Endodermal cell (in vitro differentiated cells): ENCODE results near the gene VPS13D. TPM values are rescaled to one million over a fixed set of nuclear protein-coding genes. Genes with fewer than 3 reads are reported as not detected.
"Not testable (repeated sequence)": the region's sequence is repeated elsewhere in the genome, so short reads cannot be mapped to it uniquely, and the experiment has no call there.

ENCODE experiments used
- DNase-seq: peaks from one replicate; pipeline ENCODE4 v3.0.0-alpha.2; 2017
- H3K27ac ChIP-seq: 2 replicates; pipeline ENCODE4 v1.5.1; 2013; ENCODE audit warnings: mild to moderate bottlenecking, low read depth, low read length, moderate library complexity
- H3K27me3 ChIP-seq: 2 replicates; pipeline ENCODE4 v1.6.1; 2013; ENCODE audit warnings: mild to moderate bottlenecking, low read length, moderate library complexity; ENCODE audit not compliant: insufficient read depth, control insufficient read depth, poor library complexity, severe bottlenecking
- H3K36me3 ChIP-seq: 2 replicates; pipeline ENCODE4 v1.7.0; 2013; ENCODE audit warnings: mild to moderate bottlenecking, low read length, moderate library complexity; ENCODE audit not compliant: control insufficient read depth, insufficient read depth
- H3K4me1 ChIP-seq: one replicate; pipeline ENCODE4 v1.7.0; 2013; ENCODE audit warnings: low read length; ENCODE audit not compliant: control insufficient read depth, insufficient read depth
- H3K4me3 ChIP-seq: 2 replicates; pipeline ENCODE4 v1.5.1; 2013; ENCODE audit warnings: mild to moderate bottlenecking, low read length, moderate library complexity
- H3K9ac ChIP-seq: 2 replicates; pipeline ENCODE4 v1.6.1; 2013; ENCODE audit warnings: mild to moderate bottlenecking, low read length, moderate library complexity; ENCODE audit not compliant: poor library complexity, severe bottlenecking; ENCODE audit errors: extremely low read depth
- H3K9me3 ChIP-seq: 2 replicates; pipeline ENCODE4 v1.6.1; 2013; ENCODE audit warnings: mild to moderate bottlenecking, low read length, moderate library complexity; ENCODE audit not compliant: control insufficient read depth
- H3K27ac Mint-ChIP-seq: 2 replicates; pipeline ENCODE4 v1.8.0; 2020; ENCODE audit warnings: mixed read lengths
- H3K27me3 Mint-ChIP-seq: 2 replicates; pipeline ENCODE4 v1.8.0; 2021; ENCODE audit warnings: mild to moderate bottlenecking, mixed read lengths; ENCODE audit not compliant: insufficient read depth
- H3K36me3 Mint-ChIP-seq: 2 replicates; pipeline ENCODE4 v1.8.0; 2020; ENCODE audit warnings: low read depth, mixed read lengths
- H3K4me1 Mint-ChIP-seq: 2 replicates; pipeline ENCODE4 v1.8.0; 2020; ENCODE audit warnings: mixed read lengths
- H3K4me3 Mint-ChIP-seq: 2 replicates; pipeline ENCODE4 v1.8.0; 2020; ENCODE audit warnings: mild to moderate bottlenecking, moderate library complexity, mixed read lengths
- H3K9me3 Mint-ChIP-seq: 2 replicates; pipeline ENCODE4 v1.8.0; 2020; ENCODE audit warnings: mild to moderate bottlenecking, mixed read lengths
- WGBS, 2 experiments: methylation state at CpG; one replicate each; pipeline versions ENCODE4 v1.1.5 to v1.1.7; 2013; ENCODE audit warnings: missing lambda C conversion rate in 2 of 2, mixed read lengths in 1 of 2; ENCODE audit not compliant: insufficient coverage in 1 of 2, insufficient read length in 1 of 2; 5-methylcytosine and 5-hydroxymethylcytosine counted together
- total RNA-seq, 2 donors: library from RNA; stranded (reverse); fragmentation: NEBNext Ultra II Directional in 1 of 2; extraction: Animal tissue kit (Norgen Biotek cat#: 25700) in 1 of 2; gene quantifications; 2 replicates in 1 of 2; 3 replicates in 1 of 2; pipeline ENCODE4 v1.2.1, GENCODE V29; 2021
- TF ChIP-seq, protein P1 (sequence below): fragments of 200-600 bp; sonication (generic); conservative IDR thresholded peaks from 2 replicates; pipeline ENCODE4 v1.5.0; 2021; ENCODE audit warnings: antibody characterized with exemption, mild to moderate bottlenecking

VPS13D gene
- total RNA-seq, 2 donors from 2014 or later, result 32.5 to 36.7 TPM

DNA sequence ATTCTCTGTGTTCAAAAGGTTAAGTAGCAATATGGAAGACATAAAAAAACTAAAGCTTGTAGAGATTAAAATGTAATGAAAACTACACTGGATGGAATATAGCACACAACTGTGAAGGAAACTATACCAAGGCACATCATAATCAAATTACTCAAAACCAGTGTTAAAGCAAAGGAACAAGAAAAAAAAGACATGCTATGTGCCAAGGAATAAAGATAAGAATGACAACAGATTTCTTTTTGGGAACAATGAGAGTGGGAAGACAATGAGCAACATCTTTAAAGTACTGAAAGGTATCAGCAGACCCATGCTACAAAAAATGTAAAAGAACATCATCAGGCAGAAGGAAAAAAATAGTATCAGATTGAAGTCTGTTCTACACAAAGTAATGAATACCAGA, 157.8 kb downstream of the VPS13D start:
- peaks cover 16% of the 10 kb centered on the region for H3K9me3 Mint-ChIP-seq

DNA sequence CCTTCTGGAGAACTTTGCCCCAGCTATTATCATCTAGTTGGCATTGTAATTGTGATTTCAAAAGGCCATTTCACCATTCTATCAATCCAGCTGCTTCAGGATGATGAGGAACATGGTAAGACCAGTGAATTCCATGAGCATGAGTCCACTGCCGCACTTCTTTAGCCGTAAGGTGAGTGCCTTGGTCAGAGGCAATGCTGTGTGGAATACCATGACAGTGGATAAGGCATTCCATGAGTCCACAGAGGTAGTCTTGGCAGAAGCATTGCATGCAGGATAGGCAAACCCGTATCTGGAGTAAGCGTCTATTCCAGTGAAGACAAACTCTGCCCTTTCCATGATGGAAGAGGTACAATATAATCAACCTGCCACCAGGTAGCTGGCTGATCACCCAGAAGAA, 160.5 kb downstream of the VPS13D start:
- Histone ChIP-seq H3K36me3 (peaks cover 42% of the 10 kb centered on the region), H3K9me3 (peaks cover 21% of the 10 kb centered on the region)
- not testable (repeated sequence) for H3K27me3 Mint-ChIP-seq, H3K4me3 ChIP-seq, H3K27ac Mint-ChIP-seq, H3K4me3 Mint-ChIP-seq, H3K27ac ChIP-seq, H3K9ac ChIP-seq, H3K4me1 Mint-ChIP-seq, H3K4me1 ChIP-seq, DNase-seq, H3K27me3 ChIP-seq
- WGBS, 2 experiments, result 95 to 98% methylated on average over 4 of the region's 4 CpGs
- peaks cover 16% of the 10 kb centered on the region for H3K9me3 Mint-ChIP-seq
- peaks cover 57% of the 10 kb centered on the region for H3K36me3 Mint-ChIP-seq

More for the DNA sequence above, 157.8 kb downstream of the VPS13D start:
- H3K9me3 ChIP-seq, result peaks cover 21% of the 10 kb centered on the region
- H3K9ac ChIP-seq, result no peak overlapping the region
- Mint-ChIP-seq H3K4me3 (no peak overlapping the region), H3K27me3 (no peaks in the 10 kb centered on the region), H3K36me3 (peaks cover 80% of the 10 kb centered on the region), H3K4me1 (no peaks in the 10 kb centered on the region), H3K27ac (no peak overlapping the region)
- H3K4me3 ChIP-seq, result no peak overlapping the region
- H3K36me3 ChIP-seq, result peaks cover 68% of the 10 kb centered on the region
- H3K27me3 ChIP-seq, result no peaks in the 10 kb centered on the region
- no peak overlapping the region for H3K27ac ChIP-seq
- no peak for DNase-seq
- H3K4me1 ChIP-seq, result no peaks in the 10 kb centered on the region
- TF ChIP-seq, protein P1, sequence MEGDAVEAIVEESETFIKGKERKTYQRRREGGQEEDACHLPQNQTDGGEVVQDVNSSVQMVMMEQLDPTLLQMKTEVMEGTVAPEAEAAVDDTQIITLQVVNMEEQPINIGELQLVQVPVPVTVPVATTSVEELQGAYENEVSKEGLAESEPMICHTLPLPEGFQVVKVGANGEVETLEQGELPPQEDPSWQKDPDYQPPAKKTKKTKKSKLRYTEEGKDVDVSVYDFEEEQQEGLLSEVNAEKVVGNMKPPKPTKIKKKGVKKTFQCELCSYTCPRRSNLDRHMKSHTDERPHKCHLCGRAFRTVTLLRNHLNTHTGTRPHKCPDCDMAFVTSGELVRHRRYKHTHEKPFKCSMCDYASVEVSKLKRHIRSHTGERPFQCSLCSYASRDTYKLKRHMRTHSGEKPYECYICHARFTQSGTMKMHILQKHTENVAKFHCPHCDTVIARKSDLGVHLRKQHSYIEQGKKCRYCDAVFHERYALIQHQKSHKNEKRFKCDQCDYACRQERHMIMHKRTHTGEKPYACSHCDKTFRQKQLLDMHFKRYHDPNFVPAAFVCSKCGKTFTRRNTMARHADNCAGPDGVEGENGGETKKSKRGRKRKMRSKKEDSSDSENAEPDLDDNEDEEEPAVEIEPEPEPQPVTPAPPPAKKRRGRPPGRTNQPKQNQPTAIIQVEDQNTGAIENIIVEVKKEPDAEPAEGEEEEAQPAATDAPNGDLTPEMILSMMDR, result no peak

DNA sequence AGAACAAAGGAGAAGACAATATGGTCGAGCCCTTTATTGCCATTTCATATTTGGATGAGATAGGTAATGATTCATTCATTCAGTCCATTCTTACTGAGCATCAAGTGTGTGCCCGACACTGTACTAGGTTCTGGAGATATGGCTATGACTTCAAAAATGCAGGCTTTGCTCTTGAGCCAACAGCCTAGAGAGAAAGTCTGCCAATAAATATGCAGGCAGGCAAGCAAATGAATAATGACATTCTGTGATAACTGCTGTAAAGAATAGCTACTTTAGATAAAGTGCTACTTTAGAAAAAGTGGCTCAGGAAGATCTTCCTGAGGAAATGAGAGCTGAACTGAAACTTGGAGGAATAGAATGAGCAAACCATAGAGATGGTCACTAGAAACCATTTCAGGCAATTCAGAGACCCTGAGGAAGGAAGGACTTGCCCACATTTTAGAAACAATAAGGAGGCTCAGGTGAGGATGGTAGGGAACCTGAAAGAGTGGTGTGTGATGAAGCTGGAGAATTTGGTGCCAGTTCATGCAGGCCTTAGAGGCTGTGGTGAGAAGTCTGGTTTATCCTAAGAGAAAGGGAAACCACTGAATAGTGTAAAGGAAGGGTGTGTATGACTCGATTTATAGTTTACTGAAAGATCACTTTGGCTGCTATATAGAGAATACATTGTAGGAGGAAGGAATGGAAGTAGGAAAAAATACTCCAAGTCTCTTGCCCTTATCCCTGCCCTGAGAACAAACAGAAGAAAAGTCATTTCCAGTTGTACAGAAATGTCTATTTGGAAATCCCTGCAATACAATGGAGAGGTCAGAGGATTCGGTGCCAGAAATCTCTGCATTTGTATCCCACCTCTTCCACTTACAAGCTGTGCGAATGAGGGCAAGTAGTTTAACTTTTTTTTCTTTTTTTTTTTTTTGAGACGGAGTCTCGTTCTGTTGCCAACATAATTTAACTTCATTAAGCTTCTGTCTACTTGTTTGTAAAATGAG, 167.9 kb downstream of the VPS13D start:
- Mint-ChIP-seq H3K4me3 (no peak overlapping the region), H3K9me3 (no peaks in the 10 kb centered on the region), H3K4me1 (peaks cover 34% of the 10 kb centered on the region), H3K27me3 (no peaks in the 10 kb centered on the region), H3K27ac (no peak overlapping the region), H3K36me3 (peaks cover 6% of the 10 kb centered on the region)
- 91 to 95% methylated on average over 5 to 6 of the region's 7 CpGs for WGBS, 2 experiments
- TF ChIP-seq, protein P1, result no peak
- H3K9ac ChIP-seq, result no peak overlapping the region
- DNase-seq, result no peak
- no peaks in the 10 kb centered on the region for H3K27me3 ChIP-seq
- no peak overlapping the region for H3K27ac ChIP-seq
- H3K36me3 ChIP-seq, result peaks cover 8% of the 10 kb centered on the region
- H3K9me3 ChIP-seq, result no peaks in the 10 kb centered on the region
- H3K4me3 ChIP-seq, result no peak overlapping the region
- peaks cover 8% of the 10 kb centered on the region for H3K4me1 ChIP-seq
